Activated T-helper 1 cell treated with anti-CD3 and anti-CD28 coated beads, Interleukin-2, amount 50 U/mL, for 16 hours (primary cell): ENCODE data around the gene PRKCD.

ENCODE experiments used
- DNase-seq, 2 donors: peaks; one replicate each; pipeline ENCODE4 v3.0.0-alpha.2; 2020; ENCODE audit warnings: low read depth in 1 of 2, low spot score in 1 of 2

The PRKCD gene

GRCh38 chr3:53160660-53161449, at the start of gene PRKCD:
TSS of gene PRKCD (plus strand) at chr3:53161209. CDS start at chr3:53178423, 17,214 bp downstream.
- peak; percentile 60 to 66 for DNase-seq

DNA sequence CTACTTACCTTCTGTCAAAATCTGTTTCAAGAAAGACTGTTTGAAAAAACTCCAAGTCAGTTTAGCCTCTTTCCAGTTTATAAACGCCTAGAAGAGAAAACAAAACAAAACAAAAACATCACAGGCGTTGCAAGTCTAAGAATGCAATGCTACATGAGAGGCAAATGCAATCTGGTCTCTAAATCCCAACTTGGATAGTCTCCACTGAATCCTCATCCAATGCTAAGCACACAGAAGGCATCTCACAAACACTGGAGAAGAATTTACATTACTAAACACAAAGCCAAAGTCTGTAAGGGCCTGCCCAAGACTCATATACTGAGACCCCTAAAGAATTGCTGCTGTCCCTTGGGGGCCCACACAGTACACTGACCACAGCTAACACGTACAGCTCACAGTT, 49.2 kb upstream of the PRKCD start:
- no peak for DNase-seq

DNA sequence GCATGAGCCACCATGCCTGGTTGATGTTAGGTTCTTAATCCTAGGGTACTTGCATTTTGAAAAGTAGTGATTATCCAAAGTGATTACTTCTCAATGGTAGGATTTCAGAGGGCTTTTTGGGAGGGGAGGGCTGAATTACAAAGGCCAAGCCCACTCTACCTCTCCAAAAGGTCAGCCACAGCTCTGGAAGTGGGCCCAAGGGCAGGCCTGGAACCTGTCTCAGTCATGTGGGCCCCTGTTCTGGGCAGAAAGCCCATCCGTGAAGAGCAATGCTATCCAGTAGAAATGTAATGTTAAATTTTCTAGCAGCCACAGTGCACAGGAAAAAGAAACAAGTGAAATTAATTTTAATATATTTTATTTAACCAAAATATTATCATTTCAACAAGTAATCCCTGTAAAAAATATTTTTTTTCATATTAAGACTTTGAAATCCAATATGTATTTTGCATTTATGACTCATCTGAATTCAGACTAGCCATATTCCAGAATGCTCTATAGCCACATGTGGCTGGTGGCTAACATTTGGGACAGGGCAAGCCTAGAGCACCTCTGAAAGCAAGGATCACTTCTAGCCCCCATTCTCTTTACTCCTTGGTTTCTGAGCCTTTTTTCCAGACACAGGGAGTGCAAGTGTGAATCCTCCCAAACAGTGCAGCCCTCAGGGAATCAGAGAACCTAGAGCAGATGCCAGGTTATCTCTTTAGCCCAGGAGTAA, 47.6 kb upstream of the PRKCD start:
- no peak for DNase-seq

GRCh38 chr3:53114011-53114400, 47.0 kb upstream of the PRKCD start:
- DNase-seq = peak; percentile 63 to 65

- DNase-seq = no peak
These were observed 46.5 kb upstream of the PRKCD start for GRCh38 chr3:53114412-53115074.

DNA sequence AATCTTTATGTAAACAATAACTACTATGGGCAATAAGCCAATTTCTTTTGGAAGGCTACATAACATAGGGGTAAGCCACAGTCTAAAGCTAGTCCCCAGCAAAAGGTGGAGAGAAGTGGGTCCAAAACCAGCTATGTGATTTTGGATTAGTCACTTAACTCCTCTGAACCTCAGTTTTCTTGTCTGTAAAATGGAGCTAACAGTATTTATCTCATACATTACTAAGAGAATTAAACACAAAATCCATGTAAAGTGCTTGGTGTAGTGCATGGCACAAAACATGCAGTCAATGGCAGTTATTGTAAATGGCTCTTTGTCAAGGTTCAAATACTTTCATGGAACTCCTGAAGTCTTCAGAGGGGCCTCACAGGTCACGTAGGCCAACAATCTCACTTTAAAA, 44.1 kb upstream of the PRKCD start:
- no peak for DNase-seq

GRCh38 chr3:53120336-53120735, 40.7 kb upstream of the PRKCD start:
- no peak for DNase-seq

GRCh38 chr3:53122255-53122932, 38.6 kb upstream of the PRKCD start:
- DNase-seq = no peak

DNA sequence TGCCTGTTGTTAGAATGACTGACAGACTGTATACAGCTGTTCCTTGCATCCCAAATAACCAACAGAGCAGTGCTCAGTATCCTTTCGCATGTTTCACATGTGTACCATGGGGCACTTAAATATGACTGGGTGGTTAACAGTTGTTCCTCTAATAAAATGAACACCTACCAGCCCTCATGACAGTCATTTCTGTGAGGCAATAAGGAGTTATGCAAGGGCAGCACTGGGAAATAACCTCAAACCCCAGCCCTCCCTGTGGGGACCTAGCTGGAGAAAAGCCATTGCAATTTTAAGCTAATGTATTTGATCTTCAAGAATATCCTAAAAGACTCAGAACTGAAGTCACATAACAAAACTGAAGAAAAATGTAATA, 38.1 kb upstream of the PRKCD start:
- DNase-seq = no peak

DNA sequence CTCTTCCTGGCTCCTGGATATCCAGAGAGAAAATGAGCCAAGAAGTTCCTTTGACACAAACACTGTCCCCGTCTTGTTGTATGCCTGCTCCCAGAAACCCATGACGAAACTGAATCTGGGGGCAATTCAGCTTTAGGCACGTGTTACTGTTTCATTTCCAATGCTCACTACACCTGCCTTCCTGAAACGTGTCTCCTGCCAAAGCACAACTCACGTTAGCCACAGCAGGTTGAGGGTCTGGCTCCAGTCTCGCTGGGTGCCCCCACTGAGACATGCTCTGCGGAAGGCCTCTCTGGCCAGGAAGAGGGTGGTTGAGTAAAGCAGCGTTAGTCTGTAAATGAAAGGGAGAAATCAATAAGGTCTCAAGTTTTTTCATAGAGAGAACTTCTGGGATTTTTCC, 37.5 kb upstream of the PRKCD start:
- no peak for DNase-seq

GRCh38 chr3:53123953-53124352, 37.1 kb upstream of the PRKCD start:
- DNase-seq = no peak

GRCh38 chr3:53126601-53127000, 34.4 kb upstream of the PRKCD start:
- no peak for DNase-seq

DNA sequence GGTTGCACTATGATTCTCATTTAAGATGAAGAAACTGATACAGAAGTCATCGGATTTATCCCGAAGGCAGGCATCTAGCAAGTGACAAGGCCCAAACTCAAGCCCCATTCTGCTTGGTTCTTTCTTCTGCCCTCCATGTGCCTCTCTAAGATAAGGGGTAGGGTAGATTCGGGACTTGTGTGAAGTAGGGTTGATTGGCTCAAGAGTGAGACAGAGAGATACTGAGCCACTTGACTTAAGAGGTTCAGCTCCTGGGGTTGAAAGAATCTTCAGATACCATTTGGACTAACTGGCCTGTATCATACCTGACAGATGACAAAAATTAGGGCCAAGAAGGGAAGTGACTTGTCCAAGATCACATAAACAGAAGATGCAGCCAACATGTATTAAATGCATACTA, 31.7 kb upstream of the PRKCD start:
- no peak for DNase-seq

- DNase-seq = peak; percentile 93 to 99
These were observed 30.6 kb upstream of the PRKCD start, which contains the start of gene RFT1 for GRCh38 chr3:53130179-53131061. TSS of gene RFT1 (minus strand) at chr3:53130435. CDS start at chr3:53130400, 35 bp downstream.

DNA sequence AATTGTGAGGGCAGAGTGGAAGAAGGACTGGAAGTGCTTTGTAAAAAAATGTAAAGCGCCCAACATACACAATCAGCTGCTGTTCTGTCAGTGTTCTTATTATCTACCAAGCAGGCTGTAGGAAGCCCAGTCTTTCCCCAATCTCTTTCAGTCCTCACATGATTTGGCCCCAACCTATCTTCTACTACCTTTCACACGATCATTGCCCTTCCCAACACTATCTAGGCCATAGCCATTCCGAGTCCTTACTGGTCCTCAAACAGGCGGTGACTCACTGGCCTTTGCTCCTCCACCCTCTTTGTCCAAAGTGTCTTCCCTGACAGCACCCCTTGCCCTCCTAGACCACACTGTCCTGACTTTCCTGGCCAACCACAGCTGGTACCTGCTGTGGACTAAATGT, 29.9 kb upstream of the PRKCD start:
- DNase-seq = no peak

DNA sequence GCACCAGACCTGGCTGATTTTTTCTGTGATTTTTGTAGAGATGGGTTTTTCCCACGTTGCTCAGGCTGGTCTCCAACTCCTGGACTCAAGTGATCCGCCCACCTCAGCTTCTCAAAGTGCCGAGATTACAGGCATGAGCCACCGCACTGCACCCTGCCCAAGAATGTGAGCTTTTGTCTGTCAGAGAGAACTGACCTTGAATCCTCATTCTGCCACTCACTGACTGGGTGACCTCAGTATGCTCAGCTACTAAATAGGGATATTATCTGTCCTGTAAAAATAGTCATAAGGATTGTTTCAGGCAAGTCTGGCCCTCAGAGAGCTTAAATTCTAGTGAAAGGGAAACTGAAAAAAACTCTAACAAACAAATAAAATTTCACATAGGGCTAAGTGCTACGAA, 28.7 kb upstream of the PRKCD start:
- DNase-seq = no peak

DNA sequence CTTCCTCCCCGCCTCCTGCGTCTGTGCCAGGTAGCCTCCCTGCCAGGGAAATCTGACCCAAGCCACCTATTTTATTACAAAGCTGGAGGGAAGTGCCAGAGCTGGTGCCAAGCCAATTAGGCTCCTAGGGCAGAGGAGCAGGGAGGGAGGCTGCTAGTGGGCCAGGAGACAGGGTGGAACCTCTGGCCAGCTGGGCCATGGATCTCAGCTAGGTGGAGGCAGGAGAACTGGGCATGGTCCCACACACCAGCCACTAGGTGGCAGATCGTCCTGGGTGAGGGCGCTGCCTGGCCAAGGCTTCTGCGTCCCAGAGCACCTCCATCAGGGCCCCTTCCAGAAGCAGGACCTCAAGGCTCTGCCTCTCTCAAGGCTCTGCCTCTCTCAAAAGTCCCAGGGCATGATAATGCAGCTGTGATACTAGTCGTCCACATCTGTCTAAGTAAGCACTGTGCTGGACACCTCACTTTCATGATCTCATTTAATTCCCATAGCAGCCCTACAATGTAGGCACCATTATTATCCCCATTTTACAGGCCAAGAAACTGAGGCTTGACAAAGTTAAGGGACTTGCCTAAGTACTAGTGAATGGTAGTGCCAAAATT, 26.3 kb upstream of the PRKCD start:
- DNase-seq = peak in 1 of 2 donors; percentile 37

DNA sequence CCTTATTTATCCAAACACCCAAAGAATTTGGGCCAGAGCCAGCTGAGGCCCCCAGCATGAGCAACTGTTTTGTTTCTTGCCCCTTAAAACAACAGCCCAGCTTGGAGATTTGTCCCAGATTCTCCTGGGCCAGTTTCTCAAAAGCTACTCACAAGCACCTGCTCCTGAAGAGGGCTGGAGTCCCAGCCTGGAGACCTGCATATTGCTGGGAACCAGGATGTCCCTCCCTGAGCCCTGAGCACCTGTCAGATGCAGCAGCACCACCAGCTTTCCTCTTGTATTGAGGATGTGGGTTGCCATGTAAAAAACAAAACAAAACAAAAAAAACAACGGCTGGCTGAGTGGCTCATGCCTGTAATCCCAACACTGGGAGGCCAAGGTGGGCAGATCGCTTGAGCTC, 23.8 kb upstream of the PRKCD start:
- DNase-seq = no peak

DNA sequence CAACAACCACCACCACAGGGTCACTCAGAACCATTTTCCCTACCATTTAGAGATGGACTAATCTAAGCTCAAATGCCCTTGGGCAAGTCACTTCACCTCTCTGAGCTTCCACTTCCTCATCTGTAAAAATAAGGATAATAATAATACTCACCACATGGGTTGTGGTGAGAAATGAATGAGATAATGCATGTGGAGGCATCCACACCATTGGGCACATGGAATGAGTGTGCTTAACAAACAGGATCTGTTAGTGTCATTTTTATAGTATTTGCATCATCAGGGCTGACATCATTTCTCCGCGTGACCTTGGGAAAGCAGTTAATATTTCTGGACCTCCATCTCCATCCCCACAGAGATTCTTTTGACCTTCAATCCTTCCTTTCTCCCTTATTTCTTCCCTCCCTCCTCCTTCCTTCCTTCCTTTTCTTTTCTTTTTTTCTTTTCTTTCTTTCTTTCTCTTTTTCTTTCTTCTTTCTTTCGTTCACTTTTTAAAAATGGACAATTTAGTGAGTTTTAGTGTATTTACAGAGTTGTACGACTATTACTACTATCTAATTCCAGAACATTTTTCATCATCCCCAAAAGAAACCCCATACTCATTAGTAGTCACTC, 23.1 kb upstream of the PRKCD start:
- DNase-seq = no peak
